Mesenchymal stem cell (in vitro differentiated cells and primary cell): ENCODE results near the gene OBP2A.
"Not testable (repeated sequence)": the region's sequence is repeated elsewhere in the genome, so short reads cannot be mapped to it uniquely, and the experiment has no call there.

ENCODE experiments used
- DNase-seq: peaks from one replicate; pipeline ENCODE4 v3.0.0-alpha.2; 2013
- H2AFZ ChIP-seq: one replicate; pipeline ENCODE4 v1.6.1; 2013; ENCODE audit warnings: low read depth, mild to moderate bottlenecking, control low read depth, inconsistent platforms, low read length, moderate library complexity
- H2AK5ac ChIP-seq: 2 replicates; pipeline ENCODE4 v1.6.1; 2013; ENCODE audit warnings: low read length, moderate library complexity, mild to moderate bottlenecking, inconsistent platforms; ENCODE audit not compliant: severe bottlenecking
- H2BK120ac ChIP-seq: one replicate; pipeline ENCODE4 v1.6.1; 2013; ENCODE audit warnings: low read depth, mild to moderate bottlenecking, inconsistent platforms, low read length, moderate library complexity
- H2BK12ac ChIP-seq, 2 experiments: one replicate each; pipeline ENCODE4 v1.6.1; 2013; ENCODE audit warnings: inconsistent platforms in 2 of 2, low read length in 2 of 2, mild to moderate bottlenecking in 2 of 2, moderate library complexity in 2 of 2, control low read depth in 1 of 2
- H2BK15ac ChIP-seq: one replicate; pipeline ENCODE4 v1.6.1; 2013; ENCODE audit warnings: mild to moderate bottlenecking, low read depth, inconsistent platforms; ENCODE audit not compliant: poor library complexity, severe bottlenecking
- H2BK5ac ChIP-seq: 2 replicates; pipeline ENCODE4 v1.6.1; 2013; ENCODE audit warnings: low read depth, mild to moderate bottlenecking, low read length, control low read depth, inconsistent platforms; ENCODE audit not compliant: poor library complexity, severe bottlenecking
- H3K14ac ChIP-seq, 2 experiments: one replicate each; pipeline ENCODE4 v1.6.1; 2013; ENCODE audit warnings: inconsistent platforms in 2 of 2, low read length in 2 of 2, control low read depth in 1 of 2, mild to moderate bottlenecking in 1 of 2, moderate library complexity in 1 of 2
- H3K18ac ChIP-seq, 2 experiments: one replicate each; pipeline ENCODE4 v1.6.1; 2013; ENCODE audit warnings: inconsistent platforms in 2 of 2, low read length in 2 of 2, control low read depth in 1 of 2, low read depth in 1 of 2, mild to moderate bottlenecking in 1 of 2
- H3K23ac ChIP-seq, 2 experiments: one replicate each; pipeline ENCODE4 v1.6.1; 2013; ENCODE audit warnings: inconsistent platforms in 2 of 2, low read length in 2 of 2, mild to moderate bottlenecking in 2 of 2, moderate library complexity in 2 of 2, control low read depth in 1 of 2
- H3K27ac ChIP-seq: 2 replicates; pipeline ENCODE4 v1.5.1; 2013; ENCODE audit warnings: mild to moderate bottlenecking, moderate library complexity, low read length, control low read depth, inconsistent platforms; ENCODE audit not compliant: poor library complexity, severe bottlenecking
- H3K27me3 ChIP-seq, 2 experiments: 2 replicates each; pipeline versions ENCODE4 v1.6.1 to v1.7.0; 2013; ENCODE audit warnings: low read length in 2 of 2, mild to moderate bottlenecking in 2 of 2, moderate library complexity in 2 of 2, control low read depth in 1 of 2, inconsistent platforms in 1 of 2; ENCODE audit not compliant: control insufficient read depth in 1 of 2, insufficient read depth in 1 of 2
- H3K36me3 ChIP-seq, 2 experiments: 2 replicates each; pipeline versions ENCODE4 v1.6.1 to v1.7.0; 2013; ENCODE audit warnings: low read length in 2 of 2, control low read depth in 1 of 2, inconsistent platforms in 1 of 2, low read depth in 1 of 2, mild to moderate bottlenecking in 1 of 2; ENCODE audit not compliant: insufficient read depth in 2 of 2, control insufficient read depth in 1 of 2
- H3K4ac ChIP-seq, 2 experiments: one replicate each; pipeline ENCODE4 v1.6.1; 2013; ENCODE audit warnings: inconsistent platforms in 2 of 2, low read length in 2 of 2, mild to moderate bottlenecking in 2 of 2, moderate library complexity in 2 of 2, control low read depth in 1 of 2, low read depth in 1 of 2
- H3K4me1 ChIP-seq: 2 replicates; pipeline ENCODE4 v1.6.1; 2013; ENCODE audit warnings: low read depth, low read length, control low read depth; ENCODE audit not compliant: control insufficient read depth, insufficient read depth
- H3K4me2 ChIP-seq: 2 replicates; pipeline ENCODE4 v1.6.1; 2013; ENCODE audit warnings: low read length, mild to moderate bottlenecking, inconsistent platforms; ENCODE audit not compliant: poor library complexity, severe bottlenecking
- H3K4me3 ChIP-seq, 2 experiments: 2 replicates each; pipeline versions ENCODE4 v1.5.1 to v1.7.0; 2013; ENCODE audit warnings: low read length in 2 of 2, mild to moderate bottlenecking in 2 of 2, control low read depth in 1 of 2, low read depth in 1 of 2; ENCODE audit not compliant: insufficient read depth in 1 of 2
- H3K79me1 ChIP-seq: replicated peaks from 2 replicates; pipeline ENCODE4 v1.6.1; 2013; ENCODE audit warnings: mild to moderate bottlenecking, control low read depth, low read length, inconsistent platforms; ENCODE audit not compliant: poor library complexity, severe bottlenecking
- H3K9ac ChIP-seq: 2 replicates; pipeline ENCODE4 v1.7.0; 2013; ENCODE audit warnings: mild to moderate bottlenecking, low read length, moderate library complexity
- H3K9me3 ChIP-seq: 2 replicates; pipeline ENCODE4 v1.7.0; 2013; ENCODE audit warnings: mild to moderate bottlenecking, low read length; ENCODE audit not compliant: control insufficient read depth
- H4K8ac ChIP-seq: one replicate; pipeline ENCODE4 v1.6.1; 2013; ENCODE audit warnings: inconsistent platforms, mild to moderate bottlenecking, low read length, moderate library complexity
- H4K91ac ChIP-seq: one replicate; pipeline ENCODE4 v1.6.1; 2013; ENCODE audit warnings: mild to moderate bottlenecking, low read length, inconsistent platforms
- WGBS: methylation state at CpG from one replicate; pipeline ENCODE4 v1.1.7; 2013; ENCODE audit warnings: mixed read lengths; 5-methylcytosine and 5-hydroxymethylcytosine counted together

Gene OBP2A

GRCh38 chr9:135512904-135513303 is 33.0 kb upstream of the OBP2A start:
- WGBS: 96% methylated on average over 3 of the region's 7 CpGs
- H2AFZ ChIP-seq: no peak overlapping the region
- no peak overlapping the region for H3K4ac ChIP-seq
- H3K4me3 ChIP-seq: no peak overlapping the region
- peaks cover 0 to 27% of the 10 kb centered on the region in 2 experiments for H3K27me3 ChIP-seq
- no peak overlapping the region for H3K4me2 ChIP-seq
- no peaks in the 10 kb centered on the region for H3K79me1 ChIP-seq
- no peak for DNase-seq
- no peak overlapping the region for H3K18ac ChIP-seq
- no peak overlapping the region for H2AK5ac ChIP-seq
- peak overlapping the region; percentile 29 for H4K91ac ChIP-seq
- peaks cover 7% of the 10 kb centered on the region for H3K9me3 ChIP-seq
- H2BK15ac ChIP-seq: no peak overlapping the region
- H2BK5ac ChIP-seq: no peak overlapping the region
- no peak overlapping the region for H4K8ac ChIP-seq
- no peak overlapping the region for H3K23ac ChIP-seq
- H2BK120ac ChIP-seq: no peak overlapping the region
- H3K36me3 ChIP-seq: no peaks in the 10 kb centered on the region
- H2BK12ac ChIP-seq: no peak overlapping the region
- H3K14ac ChIP-seq: no peak overlapping the region
- no peak overlapping the region for H3K9ac ChIP-seq
- H3K4me1 ChIP-seq: no peaks in the 10 kb centered on the region
- no peak overlapping the region for H3K27ac ChIP-seq

- H3K4me3 ChIP-seq: no peak overlapping the region
- no peaks in the 10 kb centered on the region for H3K36me3 ChIP-seq
- H3K14ac ChIP-seq: peak overlapping the region in 1 of 2 experiments; percentile 11
- H3K4me1 ChIP-seq: no peaks in the 10 kb centered on the region
- H3K79me1 ChIP-seq: no peaks in the 10 kb centered on the region
- H3K27me3 ChIP-seq: peaks cover 0 to 32% of the 10 kb centered on the region in 2 experiments
- no peak overlapping the region for H4K8ac ChIP-seq
- no peak overlapping the region for H2AK5ac ChIP-seq
- no peak overlapping the region for H3K4ac ChIP-seq
- H3K9me3 ChIP-seq: peaks cover 7% of the 10 kb centered on the region
- no peak overlapping the region for H2BK5ac ChIP-seq
- DNase-seq: no peak
- no peak overlapping the region for H2AFZ ChIP-seq
- H3K9ac ChIP-seq: no peak overlapping the region
- no peak overlapping the region for H3K4me2 ChIP-seq
- no peak overlapping the region for H3K23ac ChIP-seq
- H3K27ac ChIP-seq: no peak overlapping the region
- H2BK120ac ChIP-seq: no peak overlapping the region
- no peak overlapping the region for H3K18ac ChIP-seq
- H2BK12ac ChIP-seq: no peak overlapping the region
- H2BK15ac ChIP-seq: no peak overlapping the region
- WGBS: 91% methylated on average over 19 of the region's 19 CpGs
- peak overlapping the region; percentile 64 for H4K91ac ChIP-seq
Measured at GRCh38 chr9:135513351-135513846, 32.5 kb upstream of the OBP2A start.

- H2BK15ac ChIP-seq, H2AK5ac ChIP-seq, H3K79me1 ChIP-seq, H2AFZ ChIP-seq, H4K8ac ChIP-seq, DNase-seq, H3K4me2 ChIP-seq, H3K4ac ChIP-seq, H3K9me3 ChIP-seq, H3K14ac ChIP-seq, H2BK5ac ChIP-seq, H3K4me1 ChIP-seq, H3K9ac ChIP-seq, H3K23ac ChIP-seq, H3K4me3 ChIP-seq, H3K36me3 ChIP-seq, H3K18ac ChIP-seq, H4K91ac ChIP-seq, H3K27ac ChIP-seq, H2BK120ac ChIP-seq, H2BK12ac ChIP-seq: not testable (repeated sequence)
- WGBS: 98% methylated on average over 7 of the region's 9 CpGs
- H3K27me3 ChIP-seq: peaks cover 0 to 35% of the 10 kb centered on the region in 2 experiments
Measured at GRCh38 chr9:135513906-135514305, 32.0 kb upstream of the OBP2A start.

DNA sequence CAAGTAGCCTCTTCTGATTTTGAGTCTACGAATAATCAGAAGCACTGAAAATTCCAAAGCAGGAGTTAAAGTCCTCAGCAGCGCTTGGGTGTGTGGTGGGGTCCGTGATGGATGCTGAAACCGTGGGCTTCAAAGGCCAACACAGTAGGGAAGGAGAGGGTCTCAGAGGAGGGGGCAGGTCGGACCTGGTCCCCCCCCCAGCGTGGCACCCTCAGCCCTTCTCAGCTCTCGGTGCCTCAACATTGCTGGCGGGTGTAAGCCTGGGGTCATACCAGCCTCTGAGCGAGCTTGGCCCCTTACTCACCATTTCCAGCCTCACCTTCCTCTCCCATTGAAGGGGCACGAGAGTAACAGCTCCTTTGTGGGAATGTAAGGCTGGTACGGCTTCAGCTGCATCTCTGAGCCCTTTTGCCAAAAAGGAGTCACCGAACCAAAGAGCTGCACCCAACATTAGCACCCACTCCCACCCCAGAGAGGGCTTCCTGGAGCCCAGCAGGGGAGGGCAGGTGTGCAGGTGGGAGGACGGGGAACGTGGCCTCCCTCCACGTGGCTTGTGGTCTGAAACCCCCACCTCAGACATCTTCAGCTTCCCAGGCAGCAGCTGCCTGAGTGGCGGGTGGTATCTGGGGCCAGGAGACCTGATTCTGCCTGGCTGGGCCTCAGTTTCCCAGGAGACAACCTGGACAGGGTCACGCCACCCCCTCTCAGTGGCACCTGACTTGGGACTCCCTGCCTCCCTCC is 31.4 kb upstream of the OBP2A start:
- Histone ChIP-seq H3K4me3 (no peak overlapping the region), H3K79me1 (no peaks in the 10 kb centered on the region), H2BK12ac (no peak overlapping the region), H3K27ac (no peak overlapping the region), H3K18ac (no peak overlapping the region), H2AK5ac (no peak overlapping the region), H2BK5ac (no peak overlapping the region), H3K4me2 (no peak overlapping the region), H3K9ac (no peak overlapping the region), H4K8ac (no peak overlapping the region), H2AFZ (no peak overlapping the region), H3K4ac (no peak overlapping the region), H3K4me1 (no peaks in the 10 kb centered on the region), H2BK120ac (no peak overlapping the region), H2BK15ac (no peak overlapping the region), H3K36me3 (no peaks in the 10 kb centered on the region), H3K23ac (no peak overlapping the region), H3K9me3 (no peaks in the 10 kb centered on the region), H4K91ac (no peak overlapping the region), H3K27me3 (peaks cover 0 to 38% of the 10 kb centered on the region in 2 experiments), H3K14ac (no peak overlapping the region)
- 87% methylated on average over 12 of the region's 17 CpGs for WGBS
- no peak for DNase-seq
